HepG2 (cell line): ENCODE data around the gene NOL8. TPM values are rescaled to one million over a fixed set of nuclear protein-coding genes. Genes with fewer than 3 reads are reported as not detected.

ENCODE experiments used
- AKAP8 ChIP-seq: sonication (generic); formaldehyde crosslinking; IDR thresholded peaks from 2 replicates; pipeline ENCODE4 v1.5.1; 2020; ENCODE audit warnings: mild to moderate bottlenecking, missing genetic modification reagents
- BRF2 ChIP-seq: sonication (generic); formaldehyde crosslinking; IDR thresholded peaks from 2 replicates; pipeline ENCODE4 v1.8.1; 2022; ENCODE audit warnings: mild to moderate bottlenecking, missing genetic modification reagents
- DRAP1 ChIP-seq: IDR thresholded peaks from 2 replicates; pipeline ENCODE4 v1.6.1; 2016; ENCODE audit warnings: missing genetic modification reagents, missing compliant biosample characterization
- ELF3 ChIP-seq: IDR thresholded peaks from 2 replicates; pipeline ENCODE4 v1.6.1; 2016; ENCODE audit warnings: missing genetic modification reagents, missing compliant biosample characterization
- FIP1L1 ChIP-seq: fragments of 200-400 bp; formaldehyde crosslinking; IDR thresholded peaks from 2 replicates; pipeline ENCODE4 v1.6.1; 2018; ENCODE audit warnings: low read depth, mild to moderate bottlenecking, low read length, moderate library complexity, borderline replicate concordance; ENCODE audit not compliant: insufficient read depth
- HNRNPH1 ChIP-seq: fragments of 200-400 bp; formaldehyde crosslinking; optimal IDR thresholded peaks from 2 replicates; pipeline ENCODE3; 2017; ENCODE audit warnings: mild to moderate bottlenecking, low read depth, low read length
- HNRNPK ChIP-seq: fragments of 200-400 bp; formaldehyde crosslinking; IDR thresholded peaks from 2 replicates; pipeline ENCODE4 v1.6.1; 2018; ENCODE audit warnings: low read length, low read depth, moderate library complexity, mild to moderate bottlenecking; ENCODE audit not compliant: poor library complexity, severe bottlenecking
- KMT2A ChIP-seq: sonication (generic); formaldehyde crosslinking; IDR thresholded peaks from 2 replicates; pipeline ENCODE4 v1.4.0; 2020; ENCODE audit warnings: missing genetic modification reagents
- LRRFIP1 ChIP-seq: sonication (generic); formaldehyde crosslinking; conservative IDR thresholded peaks from 2 replicates; pipeline ENCODE4 v1.4.0; 2020; ENCODE audit warnings: missing genetic modification reagents
- RELA ChIP-seq: sonication (generic); formaldehyde crosslinking; IDR thresholded peaks from 2 replicates; pipeline ENCODE4 v1.4.0; 2020; ENCODE audit warnings: missing genetic modification reagents
- TAF15 ChIP-seq: fragments of 200-400 bp; formaldehyde crosslinking; IDR thresholded peaks from one replicate; pipeline ENCODE4 v1.6.1; 2018; ENCODE audit warnings: mild to moderate bottlenecking, low read depth, low read length; ENCODE audit not compliant: poor library complexity, severe bottlenecking
- THRA ChIP-seq: sonication (generic); formaldehyde crosslinking; IDR thresholded peaks from 2 replicates; pipeline ENCODE4 v1.4.0; 2020; ENCODE audit warnings: missing genetic modification reagents, borderline replicate concordance
- TOPORS ChIP-seq: sonication (generic); formaldehyde crosslinking; IDR thresholded peaks from 2 replicates; pipeline ENCODE4 v1.8.0; 2023; ENCODE audit warnings: mild to moderate bottlenecking, missing genetic modification reagents
- ZNF124 ChIP-seq: sonication (generic); formaldehyde crosslinking; IDR thresholded peaks from 2 replicates; pipeline ENCODE4 v1.4.0; 2020; ENCODE audit warnings: missing genetic modification reagents
- ZNF142 ChIP-seq: sonication (generic); formaldehyde crosslinking; IDR thresholded peaks from 2 replicates; pipeline ENCODE4 v1.4.0; 2020; ENCODE audit warnings: missing genetic modification reagents
- ZNF382 ChIP-seq: sonication (generic); formaldehyde crosslinking; IDR thresholded peaks from 2 replicates; pipeline ENCODE4 v1.5.0; 2020; ENCODE audit warnings: missing genetic modification reagents, mild to moderate bottlenecking, borderline replicate concordance
- polyA plus RNA-seq, 8 experiments: library from polyadenylated mRNA; depleted of rRNA in 3 of 8; stranded (reverse) in 7 of 8; unstranded in 1 of 8; fragments of >200 nt; fragmentation: Illumina TruSeq in 4 of 8; extraction: Trizol in 4 of 8; gene quantifications; 2 replicates each; pipeline versions ENCODE4 v1.2.1 to v1.2.3, GENCODE V29; 2011 to 2016; ENCODE audit warnings: low read depth in 4 of 8, missing spikeins in 1 of 8, mixed read lengths in 1 of 8; ENCODE audit not compliant: insufficient read depth in 1 of 8
- total RNA-seq, 5 experiments: library from RNA; depleted of rRNA; stranded (reverse); fragments of >200 nt; fragmentation: Illumina TruSeq; extraction: Trizol; gene quantifications; 2 replicates each; pipeline ENCODE4 v1.2.3, GENCODE V29; 2016; ENCODE audit warnings: low read depth in 1 of 5

Gene NOL8
- total and polyA plus RNA-seq, 2 of the 13 experiments (the other 11 are each of a cell fraction or from before 2014, with no cell fraction given) = 12.8 to 36.3 TPM

GRCh38 chr9:92293452-92294296 is 31.5 kb downstream of the NOL8 start, which contains the start of gene IARS1 (continued):
- TF ChIP-seq LRRFIP1 (CRISPR knock-in tag) (no peak), ZNF124 (0 out of 2 replicates have a peak, but pooled peaks have one; percentile 59), HNRNPH1 (peak; percentile 83), TOPORS (CRISPR knock-in tag) (peak; percentile 89), KMT2A (CRISPR knock-in tag) (peak; percentile 99), AKAP8 (CRISPR knock-in tag) (0 out of 2 replicates have a peak, but pooled peaks have one; percentile 61), HNRNPK (no peak), RELA (CRISPR knock-in tag) (no peak), THRA (CRISPR knock-in tag) (peak; percentile 63; the same call in 1 of the 2 replicates), ZNF382 (CRISPR knock-in tag) (no peak), ZNF142 (CRISPR knock-in tag) (no peak; the same call in 1 of the 2 replicates), DRAP1 (peak; percentile 93), FIP1L1 (no peak), BRF2 (CRISPR knock-in tag) (peak; percentile 79; the same call in 1 of the 2 replicates), TAF15 (no peak), ELF3 (CRISPR knock-in tag) (peak; percentile 82)
